SU-DHL-6 (cell line): ENCODE results near the gene PGRMC2.

Experiments used
- H2AFZ ChIP-seq: fragments of 200-600 bp; sonication (generic); 2 replicates; pipeline ENCODE4 v1.6.1; 2014; ENCODE audit warnings: low read depth, mild to moderate bottlenecking, moderate library complexity, mixed read lengths, antibody characterized with exemption, low read length; ENCODE audit not compliant: severe bottlenecking
- H3F3A ChIP-seq: fragments of 200-600 bp; shearing (Covaris generic); 2 replicates; pipeline ENCODE4 v1.6.0; 2016; ENCODE audit warnings: antibody characterized with exemption, mild to moderate bottlenecking; ENCODE audit not compliant: insufficient read depth
- H3K27ac ChIP-seq: fragments of 200-600 bp; sonication (generic); 2 replicates; pipeline ENCODE4 v1.5.1; 2016; ENCODE audit warnings: low read depth, mild to moderate bottlenecking, low read length, moderate library complexity, mixed read lengths
- H3K27me3 ChIP-seq: fragments of 200-600 bp; sonication (generic), shearing (Covaris generic); 2 replicates; pipeline ENCODE4 v1.6.0; 2014; ENCODE audit warnings: mild to moderate bottlenecking, low read length
- H3K36me3 ChIP-seq: fragments of 200-600 bp; sonication (generic); 2 replicates; pipeline ENCODE4 v1.6.1; 2014; ENCODE audit warnings: mild to moderate bottlenecking, low read length, mixed read lengths
- H3K4me2 ChIP-seq: fragments of 300-600, 200-600 bp; shearing (Covaris generic), sonication (generic); 2 replicates; pipeline ENCODE4 v1.6.0; 2014; ENCODE audit warnings: low read length, low read depth, mild to moderate bottlenecking; ENCODE audit not compliant: poor library complexity, severe bottlenecking
- H3K4me3 ChIP-seq: fragments of 200-600 bp; sonication (generic); 2 replicates; pipeline ENCODE4 v1.5.1; 2014; ENCODE audit warnings: antibody characterized with exemption, low read length, mild to moderate bottlenecking, mixed read lengths; ENCODE audit not compliant: insufficient read depth, poor library complexity, severe bottlenecking
- H3K79me2 ChIP-seq: fragments of 200-600 bp; sonication (generic); 2 replicates; pipeline ENCODE4 v1.6.1; 2014; ENCODE audit warnings: mild to moderate bottlenecking, low read length, moderate library complexity; ENCODE audit not compliant: insufficient read depth
- H3K9ac ChIP-seq: fragments of 200-600 bp; sonication (generic); 2 replicates; pipeline ENCODE4 v1.7.0; 2014; ENCODE audit warnings: mild to moderate bottlenecking, low read length
- H3K9me2 ChIP-seq: fragments of 200-600 bp; sonication (generic); replicated peaks from 2 replicates; pipeline ENCODE4 v1.6.1; 2014; ENCODE audit warnings: low read length; ENCODE audit not compliant: insufficient read depth
- H3K9me3 ChIP-seq: fragments of 200-600 bp; sonication (generic); 2 replicates; pipeline ENCODE4 v1.6.1; 2014; ENCODE audit warnings: low read length, mixed read lengths; ENCODE audit not compliant: insufficient read depth
- H4K20me1 ChIP-seq: fragments of 200-600 bp; sonication (generic); 2 replicates; pipeline ENCODE4 v1.6.1; 2014; ENCODE audit warnings: low read depth, mild to moderate bottlenecking, antibody characterized with exemption, low read length, moderate library complexity, mixed read lengths
- EZH2phosphoT487 ChIP-seq: fragments of 200-600 bp; sonication (generic), shearing (Covaris generic); conservative IDR thresholded peaks from 2 replicates; pipeline ENCODE4 v1.6.1; 2018; ENCODE audit warnings: mild to moderate bottlenecking, antibody characterized with exemption, low read length, moderate library complexity, mixed read lengths
- TF ChIP-seq, protein P1 (sequence below): fragments of 200-600 bp; sonication (generic); IDR thresholded peaks from one replicate; pipeline ENCODE4 v1.5.1; 2017; ENCODE audit warnings: antibody characterized with exemption, mild to moderate bottlenecking, low read length, moderate library complexity; ENCODE audit not compliant: insufficient read depth, poor library complexity, severe bottlenecking

The PGRMC2 gene

DNA sequence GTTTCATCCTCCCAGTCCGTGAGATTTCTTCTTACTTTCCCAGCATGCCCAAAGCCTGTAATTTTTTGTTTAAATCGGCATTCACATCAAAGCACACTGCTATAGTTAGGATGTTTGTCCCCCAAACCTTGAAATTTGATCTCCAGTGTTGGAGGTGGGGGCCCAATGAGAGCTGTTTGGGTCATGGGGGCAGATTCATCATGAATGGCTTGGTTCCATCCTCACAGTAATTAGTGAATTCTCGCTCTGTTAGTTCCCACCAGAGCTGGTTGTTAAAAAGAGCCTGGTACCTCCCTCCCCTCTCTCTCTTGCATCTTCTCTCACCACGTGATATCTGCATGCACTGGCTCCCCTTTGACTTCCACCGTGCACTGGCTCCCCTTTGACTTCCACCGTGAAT is 40.5 kb upstream of the PGRMC2 start:
- H3K9ac ChIP-seq = no peak overlapping the region
- H3K9me2 ChIP-seq = no peaks in the 10 kb centered on the region
- no peaks in the 10 kb centered on the region for H3K36me3 ChIP-seq
- H3K9me3 ChIP-seq = no peaks in the 10 kb centered on the region
- no peak for TF ChIP-seq EZH2phosphoT487
- TF ChIP-seq, protein P1, sequence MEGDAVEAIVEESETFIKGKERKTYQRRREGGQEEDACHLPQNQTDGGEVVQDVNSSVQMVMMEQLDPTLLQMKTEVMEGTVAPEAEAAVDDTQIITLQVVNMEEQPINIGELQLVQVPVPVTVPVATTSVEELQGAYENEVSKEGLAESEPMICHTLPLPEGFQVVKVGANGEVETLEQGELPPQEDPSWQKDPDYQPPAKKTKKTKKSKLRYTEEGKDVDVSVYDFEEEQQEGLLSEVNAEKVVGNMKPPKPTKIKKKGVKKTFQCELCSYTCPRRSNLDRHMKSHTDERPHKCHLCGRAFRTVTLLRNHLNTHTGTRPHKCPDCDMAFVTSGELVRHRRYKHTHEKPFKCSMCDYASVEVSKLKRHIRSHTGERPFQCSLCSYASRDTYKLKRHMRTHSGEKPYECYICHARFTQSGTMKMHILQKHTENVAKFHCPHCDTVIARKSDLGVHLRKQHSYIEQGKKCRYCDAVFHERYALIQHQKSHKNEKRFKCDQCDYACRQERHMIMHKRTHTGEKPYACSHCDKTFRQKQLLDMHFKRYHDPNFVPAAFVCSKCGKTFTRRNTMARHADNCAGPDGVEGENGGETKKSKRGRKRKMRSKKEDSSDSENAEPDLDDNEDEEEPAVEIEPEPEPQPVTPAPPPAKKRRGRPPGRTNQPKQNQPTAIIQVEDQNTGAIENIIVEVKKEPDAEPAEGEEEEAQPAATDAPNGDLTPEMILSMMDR = no peak
- H3K79me2 ChIP-seq = no peaks in the 10 kb centered on the region
- no peak overlapping the region for H3K4me2 ChIP-seq
- H4K20me1 ChIP-seq = no peaks in the 10 kb centered on the region
- no peak overlapping the region for H3K27ac ChIP-seq
- H3K4me3 ChIP-seq = no peak overlapping the region
- no peaks in the 10 kb centered on the region for H3F3A ChIP-seq
- H3K27me3 ChIP-seq = no peaks in the 10 kb centered on the region
- H2AFZ ChIP-seq = no peak overlapping the region

DNA sequence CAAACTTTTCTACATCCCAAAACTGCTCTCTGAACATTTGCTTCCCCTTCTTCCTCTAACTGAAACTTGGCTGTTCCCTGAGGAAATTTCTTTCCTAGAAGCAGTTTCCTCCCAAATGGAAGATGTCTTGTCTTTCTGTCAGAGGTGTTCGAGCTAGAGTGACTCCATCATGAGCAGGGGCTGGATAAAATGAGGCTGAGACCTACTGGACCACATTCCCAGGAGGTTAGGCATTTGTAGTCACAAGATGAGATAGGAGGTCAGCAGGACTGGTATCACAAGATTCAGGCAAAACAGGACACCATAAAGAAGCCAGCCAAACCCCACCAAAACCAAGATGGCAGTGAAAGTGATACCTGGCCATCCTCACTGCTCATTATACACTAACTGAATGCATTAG is 35.8 kb upstream of the PGRMC2 start:
- Histone ChIP-seq H3K4me3 (no peak overlapping the region), H4K20me1 (no peaks in the 10 kb centered on the region), H3F3A (no peaks in the 10 kb centered on the region), H3K4me2 (no peak overlapping the region), H3K9me3 (no peaks in the 10 kb centered on the region), H3K36me3 (no peaks in the 10 kb centered on the region), H3K79me2 (no peaks in the 10 kb centered on the region), H3K27ac (no peak overlapping the region), H3K9me2 (no peaks in the 10 kb centered on the region), H2AFZ (no peak overlapping the region), H3K9ac (no peak overlapping the region), H3K27me3 (no peaks in the 10 kb centered on the region)
- TF ChIP-seq EZH2phosphoT487 = no peak
- TF ChIP-seq, protein P1 = no peak

DNA sequence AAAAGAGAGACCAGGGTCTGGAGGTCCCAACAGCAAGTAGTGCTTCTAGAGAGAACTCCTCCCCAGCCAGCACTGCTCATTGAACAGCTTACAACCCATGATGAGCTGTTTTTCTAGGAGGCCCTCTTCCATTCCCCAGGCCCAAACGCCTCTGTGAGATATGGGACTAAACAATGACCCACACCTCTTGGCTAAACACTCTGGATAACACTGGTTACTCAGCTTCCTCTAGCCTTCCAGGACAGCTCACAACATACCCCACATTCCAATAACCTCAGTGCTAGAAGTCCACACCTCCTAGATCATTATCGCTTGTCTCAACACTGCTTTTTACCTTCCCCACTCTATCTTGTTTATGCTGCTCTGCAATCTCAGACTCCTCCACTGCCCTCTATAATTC is 35.4 kb upstream of the PGRMC2 start:
- Histone ChIP-seq H3K9ac (no peak overlapping the region), H3K9me2 (no peaks in the 10 kb centered on the region), H2AFZ (no peak overlapping the region), H3F3A (no peaks in the 10 kb centered on the region), H3K79me2 (no peaks in the 10 kb centered on the region), H3K27me3 (no peaks in the 10 kb centered on the region), H3K9me3 (no peaks in the 10 kb centered on the region), H4K20me1 (no peaks in the 10 kb centered on the region), H3K36me3 (no peaks in the 10 kb centered on the region), H3K4me3 (no peak overlapping the region), H3K27ac (no peak overlapping the region), H3K4me2 (no peak overlapping the region)
- no peak for TF ChIP-seq EZH2phosphoT487
- TF ChIP-seq, protein P1 = no peak

DNA sequence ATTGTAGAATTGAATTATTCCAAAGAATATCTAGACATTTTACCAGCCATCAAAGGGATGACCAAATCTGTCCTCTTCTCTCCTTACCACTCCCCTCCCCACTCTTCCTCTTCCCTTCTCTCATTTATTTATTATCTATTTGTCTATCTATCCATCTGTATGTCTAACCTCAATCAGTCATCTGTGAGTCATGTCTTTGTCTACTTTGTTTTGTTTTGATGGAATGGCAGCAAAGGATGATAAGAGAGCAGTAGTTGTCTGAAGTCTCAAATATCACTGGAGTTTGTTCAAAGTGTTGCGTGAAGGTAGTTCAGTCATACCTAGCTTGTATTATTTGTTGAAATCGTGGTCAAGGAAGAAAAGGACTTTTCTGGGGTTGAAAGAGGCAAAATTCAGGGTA is 34.7 kb upstream of the PGRMC2 start:
- no peak overlapping the region for H3K9ac ChIP-seq
- H3K9me2 ChIP-seq = no peaks in the 10 kb centered on the region
- H3K4me2 ChIP-seq = no peak overlapping the region
- H3K9me3 ChIP-seq = no peaks in the 10 kb centered on the region
- H3K79me2 ChIP-seq = no peaks in the 10 kb centered on the region
- TF ChIP-seq EZH2phosphoT487 = no peak
- TF ChIP-seq, protein P1 = no peak
- no peak overlapping the region for H3K27ac ChIP-seq
- H3K36me3 ChIP-seq = no peaks in the 10 kb centered on the region
- H3K4me3 ChIP-seq = no peak overlapping the region
- H3F3A ChIP-seq = no peaks in the 10 kb centered on the region
- H3K27me3 ChIP-seq = no peaks in the 10 kb centered on the region
- H4K20me1 ChIP-seq = no peaks in the 10 kb centered on the region
- no peak overlapping the region for H2AFZ ChIP-seq
